Panc1 (cell line): Measurements from ENCODE around the gene CPNE7. TPM values are rescaled to one million over a fixed set of nuclear protein-coding genes. Genes with fewer than 3 reads are reported as not detected.
"Not testable (repeated sequence)": the region's sequence is repeated elsewhere in the genome, so short reads cannot be mapped to it uniquely, and the experiment has no call there.

Experiments
- ATAC-seq: fragments of 200-7000 bp; cut with Tn5 transposase; 2 replicates; pipeline ENCODE4 v1.9.1; 2020; ENCODE audit warnings: mild to moderate bottlenecking, moderate library complexity
- BruUV-seq: library from RNA; stranded (reverse); fragments of 400-500 nt; replicated peaks from 2 replicates; lab custom pipeline; 2021; lab: Mats Ljungman, UMichigan
- CTCF ChIA-PET: fragments of 300-600 bp; sonication (Branson Sonifier 250); formaldehyde crosslinking; loops from one replicate; lab custom pipeline; 2022; ENCODE audit warnings: antibody characterized with exemption; lab: Charles Lee
- POLR2A ChIA-PET: fragments of 300-600 bp; sonication (Branson Sonifier 250); formaldehyde crosslinking; loops from one replicate; lab custom pipeline; 2022; ENCODE audit warnings: antibody characterized with exemption; lab: Charles Lee
- DNase-seq: peaks from one replicate; pipeline ENCODE4 v3.0.0-alpha.2; 2010; ENCODE audit warnings: low read depth, low spot score
- H3K27ac ChIP-seq: 2 replicates; pipeline ENCODE4 v1.5.1; 2011; ENCODE audit warnings: mild to moderate bottlenecking, low read length, inconsistent platforms
- H3K27me3 ChIP-seq: fragments of 200-500 bp; sonication (Bioruptor generic); 2 replicates; pipeline ENCODE4 v1.6.0; 2014; ENCODE audit warnings: low read length, inconsistent platforms; ENCODE audit not compliant: control insufficient read depth, insufficient read depth
- H3K36me3 ChIP-seq: fragments of 200-500 bp; sonication (Bioruptor generic); 2 replicates; pipeline ENCODE4 v1.5.1; 2014; ENCODE audit warnings: inconsistent platforms, mild to moderate bottlenecking, low read length, moderate library complexity; ENCODE audit not compliant: control insufficient read depth, insufficient read depth
- H3K4me1 ChIP-seq: 2 replicates; pipeline ENCODE4 v1.5.1; 2011; ENCODE audit warnings: inconsistent platforms, mild to moderate bottlenecking, low read length, moderate library complexity; ENCODE audit not compliant: control insufficient read depth, insufficient read depth
- H3K4me3 ChIP-seq, 2 experiments: 2 replicates each; pipeline ENCODE4 v1.5.1; 2011 to 2012; ENCODE audit warnings: low read depth in 2 of 2, low read length in 2 of 2, mild to moderate bottlenecking in 2 of 2, inconsistent platforms in 1 of 2, moderate library complexity in 1 of 2
- H3K9me3 ChIP-seq: fragments of 200-500 bp; sonication (Bioruptor generic); 2 replicates; pipeline ENCODE4 v1.5.1; 2014; ENCODE audit warnings: low read depth, mild to moderate bottlenecking, inconsistent platforms, low read length, moderate library complexity; ENCODE audit not compliant: control insufficient read depth, insufficient read depth
- POLR2AphosphoS5 ChIP-seq: IDR thresholded peaks from 2 replicates; pipeline ENCODE4 v1.6.1; 2012; ENCODE audit warnings: mild to moderate bottlenecking, low read depth, low read length, moderate library complexity
- SIN3A ChIP-seq: IDR thresholded peaks from 2 replicates; pipeline ENCODE4 v1.6.1; 2012; ENCODE audit warnings: low read depth, mild to moderate bottlenecking, low read length, moderate library complexity, borderline replicate concordance; ENCODE audit not compliant: insufficient read depth
- TCF7L2 ChIP-seq: IDR thresholded peaks from 2 replicates; pipeline ENCODE4 v1.6.1; 2011; ENCODE audit warnings: mild to moderate bottlenecking, low read depth, low read length, inconsistent platforms
- in situ Hi-C: cut with HindIII; loops from 2 replicates; pipeline ENCODE4 v1.10.0; 2016; ENCODE audit warnings: low sequenced_read_pairs, low pct_unique_long_range_greater_than_20kb
- intact Hi-C: fragments of 100-400 bp; cut with micrococcal nuclease; formaldehyde crosslinking; loops from one replicate; pipeline ENCODE4 v1.10.0; 2022; ENCODE audit not compliant: unreplicated experiment
- total RNA-seq: library from RNA; stranded (reverse); gene quantifications from one replicate; pipeline ENCODE4 v1.2.1, GENCODE V29; 2021; ENCODE audit not compliant: unreplicated experiment
- TF ChIP-seq, protein P1 (sequence below), 2 experiments: IDR thresholded peaks; 2 replicates each; pipeline ENCODE4 v1.6.1; 2011 to 2012; ENCODE audit warnings: low read depth in 2 of 2, control low read depth in 1 of 2, low read length in 1 of 2, mild to moderate bottlenecking in 1 of 2, moderate library complexity in 1 of 2; ENCODE audit not compliant: insufficient read depth in 1 of 2
- TF ChIP-seq, protein P2 (sequence below): fragments of 450-650 bp; IDR thresholded peaks from 2 replicates; pipeline ENCODE4 v1.5.1; 2017; ENCODE audit warnings: mild to moderate bottlenecking

CPNE7 gene
- total RNA-seq, 1 experiment from 2014 or later: 32.7 TPM

DNA sequence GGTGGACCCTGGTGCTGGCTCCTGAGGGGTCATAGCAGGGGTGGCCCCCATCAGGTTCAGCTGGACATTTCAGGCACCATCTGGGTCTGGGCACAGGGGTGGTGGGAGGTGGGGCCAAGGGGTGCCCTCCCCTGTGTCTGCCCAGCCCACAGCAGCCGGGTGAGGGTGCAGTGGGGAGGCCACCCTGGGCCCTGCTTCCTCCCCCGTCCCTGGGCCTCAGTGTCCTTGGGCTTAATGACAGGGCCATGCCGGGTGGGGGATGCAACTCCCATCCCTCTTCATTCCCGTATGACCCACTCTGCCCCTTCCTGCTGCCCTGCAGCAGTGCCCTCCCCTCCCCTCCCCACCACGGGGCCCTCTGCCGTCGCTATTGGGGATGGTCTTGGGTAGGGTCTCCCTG lies 10.7 kb downstream of the CPNE7 start (continued):
- TF ChIP-seq, protein P1, sequence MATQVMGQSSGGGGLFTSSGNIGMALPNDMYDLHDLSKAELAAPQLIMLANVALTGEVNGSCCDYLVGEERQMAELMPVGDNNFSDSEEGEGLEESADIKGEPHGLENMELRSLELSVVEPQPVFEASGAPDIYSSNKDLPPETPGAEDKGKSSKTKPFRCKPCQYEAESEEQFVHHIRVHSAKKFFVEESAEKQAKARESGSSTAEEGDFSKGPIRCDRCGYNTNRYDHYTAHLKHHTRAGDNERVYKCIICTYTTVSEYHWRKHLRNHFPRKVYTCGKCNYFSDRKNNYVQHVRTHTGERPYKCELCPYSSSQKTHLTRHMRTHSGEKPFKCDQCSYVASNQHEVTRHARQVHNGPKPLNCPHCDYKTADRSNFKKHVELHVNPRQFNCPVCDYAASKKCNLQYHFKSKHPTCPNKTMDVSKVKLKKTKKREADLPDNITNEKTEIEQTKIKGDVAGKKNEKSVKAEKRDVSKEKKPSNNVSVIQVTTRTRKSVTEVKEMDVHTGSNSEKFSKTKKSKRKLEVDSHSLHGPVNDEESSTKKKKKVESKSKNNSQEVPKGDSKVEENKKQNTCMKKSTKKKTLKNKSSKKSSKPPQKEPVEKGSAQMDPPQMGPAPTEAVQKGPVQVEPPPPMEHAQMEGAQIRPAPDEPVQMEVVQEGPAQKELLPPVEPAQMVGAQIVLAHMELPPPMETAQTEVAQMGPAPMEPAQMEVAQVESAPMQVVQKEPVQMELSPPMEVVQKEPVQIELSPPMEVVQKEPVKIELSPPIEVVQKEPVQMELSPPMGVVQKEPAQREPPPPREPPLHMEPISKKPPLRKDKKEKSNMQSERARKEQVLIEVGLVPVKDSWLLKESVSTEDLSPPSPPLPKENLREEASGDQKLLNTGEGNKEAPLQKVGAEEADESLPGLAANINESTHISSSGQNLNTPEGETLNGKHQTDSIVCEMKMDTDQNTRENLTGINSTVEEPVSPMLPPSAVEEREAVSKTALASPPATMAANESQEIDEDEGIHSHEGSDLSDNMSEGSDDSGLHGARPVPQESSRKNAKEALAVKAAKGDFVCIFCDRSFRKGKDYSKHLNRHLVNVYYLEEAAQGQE (IDR thresholded peaks at IDR 0.05; ENCODE audit: insufficient read depth in 1 of 2, low read depth in 2 of 2, low read length in 1 of 2): no peak

DNA sequence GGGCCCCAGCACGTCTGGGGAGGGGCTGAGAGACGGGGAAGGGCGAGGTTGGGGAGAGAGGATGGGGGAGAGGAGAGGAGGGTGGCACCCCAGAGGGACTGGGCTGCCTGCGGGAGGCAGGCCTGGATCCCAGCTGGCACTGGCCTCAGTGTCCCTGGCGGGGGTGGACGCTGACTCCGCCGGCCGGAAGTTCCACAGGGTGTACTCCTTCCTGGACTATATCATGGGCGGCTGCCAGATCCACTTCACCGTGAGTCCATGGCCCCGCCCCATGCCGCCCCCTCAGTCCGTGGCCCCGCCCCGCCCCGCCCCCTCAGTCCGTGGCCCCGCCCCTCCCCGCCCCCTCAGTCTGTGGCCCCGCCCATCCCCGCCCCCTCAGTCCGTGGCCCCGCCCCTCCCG lies 11.3 kb downstream of the CPNE7 start:
- Histone ChIP-seq H3K27ac (0 out of 2 replicates have a peak overlapping the region, but pooled peaks have one; percentile 12), H3K27me3 (no peaks in the 10 kb centered on the region), H3K4me1 (peaks cover 8% of the 10 kb centered on the region), H3K4me3 (no peak overlapping the region), H3K36me3 (no peaks in the 10 kb centered on the region; the same call in 1 of the 2 replicates), H3K9me3 (no peaks in the 10 kb centered on the region)
- no peak for TF ChIP-seq POLR2AphosphoS5
- in situ Hi-C loops: no loop called here
- intact Hi-C loops: no loop called here
- DNase-seq (no peak), ATAC-seq (no peak; the same call in 1 of the 2 replicates)
- ChIA-PET CTCF (no interaction called here), POLR2A (no interaction called here)
- BruUV-seq: no TSS peak

DNA sequence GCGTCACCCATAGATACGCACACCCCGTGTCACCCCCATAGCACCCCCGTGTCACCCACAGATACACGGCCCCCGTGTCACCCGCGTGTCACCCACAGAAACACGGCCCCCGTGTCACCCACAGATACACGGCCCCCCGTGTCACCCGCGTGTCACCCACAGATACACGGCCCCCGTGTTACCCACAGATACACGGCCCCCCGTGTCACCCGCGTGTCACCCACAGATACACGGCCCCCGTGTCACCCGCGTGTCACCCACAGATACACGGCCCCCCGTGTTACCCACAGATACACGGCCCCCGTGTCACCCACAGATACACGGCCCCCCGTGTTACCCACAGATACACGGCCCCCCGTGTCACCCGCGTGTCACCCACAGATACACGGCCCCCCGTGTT lies 12.1 kb downstream of the CPNE7 start:
- BruUV-seq, H3K27me3 ChIP-seq, CTCF ChIA-PET, ATAC-seq, POLR2A ChIA-PET, H3K27ac ChIP-seq, in situ Hi-C loops, H3K36me3 ChIP-seq, H3K4me3 ChIP-seq, DNase-seq, intact Hi-C loops, H3K9me3 ChIP-seq, H3K4me1 ChIP-seq: not testable (repeated sequence)

DNA sequence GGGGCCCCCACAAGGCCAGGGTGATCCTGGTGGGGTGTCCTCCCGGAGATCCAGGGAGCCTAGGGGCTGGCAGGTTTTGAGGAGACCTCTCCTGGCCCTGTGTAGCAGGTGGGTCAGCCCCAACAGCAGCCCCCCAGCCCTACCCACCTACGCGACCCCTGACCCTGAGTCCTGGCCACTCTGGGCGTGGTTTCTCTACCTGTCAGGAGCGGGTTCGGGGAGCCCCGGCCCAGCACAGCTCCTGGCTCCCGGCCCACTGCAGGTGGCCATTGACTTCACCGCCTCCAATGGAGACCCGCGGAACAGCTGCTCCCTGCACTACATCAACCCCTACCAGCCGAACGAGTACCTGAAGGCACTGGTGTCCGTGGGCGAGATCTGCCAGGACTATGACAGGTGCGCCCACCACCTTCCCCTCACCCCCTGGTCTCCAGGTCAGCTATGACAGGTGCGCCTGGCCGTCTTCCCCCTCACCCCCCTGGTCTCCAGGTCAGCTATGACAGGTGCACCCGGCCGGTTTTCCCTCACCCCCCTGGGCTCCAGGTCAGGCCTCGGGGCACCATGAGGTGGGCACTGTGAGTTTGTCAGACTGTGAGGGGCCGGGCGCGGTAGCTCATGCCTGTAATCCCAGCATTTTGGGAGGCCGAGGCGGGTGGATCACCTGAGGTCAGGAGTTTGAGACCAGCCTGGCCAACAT lies 13.0 kb downstream of the CPNE7 start:
- TF ChIP-seq, protein P1 (IDR thresholded peaks at IDR 0.05; ENCODE audit: insufficient read depth in 1 of 2, low read depth in 2 of 2, low read length in 1 of 2): no peak
- TF ChIP-seq SIN3A: no peak
- TF ChIP-seq TCF7L2: no peak
- TF ChIP-seq POLR2AphosphoS5: no peak
- TF ChIP-seq, protein P2, sequence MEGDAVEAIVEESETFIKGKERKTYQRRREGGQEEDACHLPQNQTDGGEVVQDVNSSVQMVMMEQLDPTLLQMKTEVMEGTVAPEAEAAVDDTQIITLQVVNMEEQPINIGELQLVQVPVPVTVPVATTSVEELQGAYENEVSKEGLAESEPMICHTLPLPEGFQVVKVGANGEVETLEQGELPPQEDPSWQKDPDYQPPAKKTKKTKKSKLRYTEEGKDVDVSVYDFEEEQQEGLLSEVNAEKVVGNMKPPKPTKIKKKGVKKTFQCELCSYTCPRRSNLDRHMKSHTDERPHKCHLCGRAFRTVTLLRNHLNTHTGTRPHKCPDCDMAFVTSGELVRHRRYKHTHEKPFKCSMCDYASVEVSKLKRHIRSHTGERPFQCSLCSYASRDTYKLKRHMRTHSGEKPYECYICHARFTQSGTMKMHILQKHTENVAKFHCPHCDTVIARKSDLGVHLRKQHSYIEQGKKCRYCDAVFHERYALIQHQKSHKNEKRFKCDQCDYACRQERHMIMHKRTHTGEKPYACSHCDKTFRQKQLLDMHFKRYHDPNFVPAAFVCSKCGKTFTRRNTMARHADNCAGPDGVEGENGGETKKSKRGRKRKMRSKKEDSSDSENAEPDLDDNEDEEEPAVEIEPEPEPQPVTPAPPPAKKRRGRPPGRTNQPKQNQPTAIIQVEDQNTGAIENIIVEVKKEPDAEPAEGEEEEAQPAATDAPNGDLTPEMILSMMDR: no peak
- Histone ChIP-seq H3K36me3 (no peaks in the 10 kb centered on the region; the same call in 1 of the 2 replicates), H3K27ac (no peak overlapping the region), H3K4me1 (no peaks in the 10 kb centered on the region), H3K27me3 (no peaks in the 10 kb centered on the region), H3K9me3 (no peaks in the 10 kb centered on the region), H3K4me3 (no peak overlapping the region)
- intact Hi-C loops: no loop called here
- no TSS peak for BruUV-seq
- no peak for DNase-seq
- CTCF ChIA-PET: interaction anchor here (0.6 kb wide), 1 partner anchor 28 kb away, joined by 3 read pairs; no protein-coding TSS in a partner anchor
- in situ Hi-C loops: no loop called here
- no peak for ATAC-seq
- POLR2A ChIA-PET: no interaction called here
